H1 (cell line): ENCODE measurements around the gene ADCY3. TPM values are rescaled to one million over a fixed set of nuclear protein-coding genes. Genes with fewer than 3 reads are reported as not detected.

Source experiments
- CTCF ChIA-PET: fragments of 300-600 bp; sonication (Branson Sonifier 250); formaldehyde crosslinking; loops from one replicate; lab custom pipeline; 2021; ENCODE audit not compliant: partially characterized antibody; lab: Charles Lee
- POLR2A ChIA-PET: fragments of 300-600 bp; sonication (Branson Sonifier 250); formaldehyde crosslinking; loops from one replicate; lab custom pipeline; 2021; ENCODE audit warnings: inconsistent platforms; ENCODE audit not compliant: partially characterized antibody; lab: Charles Lee
- DNase-seq, 2 experiments: peaks; one replicate each; pipeline versions ENCODE4 v3.0.0 to v3.0.0-alpha.2; 2010 to 2022; ENCODE audit warnings: low spot score in 2 of 2, low read depth in 1 of 2, mixed read lengths in 1 of 2
- FAIRE-seq: peaks from 2 replicates; lab custom pipeline; 2011; peaks lifted over from hg19 to GRCh38; lab: Jason Lieb, UNC
- H2AFZ ChIP-seq: 2 replicates; pipeline ENCODE4 v1.8.1; 2012; ENCODE audit warnings: low read length, inconsistent platforms
- H2AK5ac ChIP-seq: 2 replicates; pipeline ENCODE4 v1.6.1; 2013; ENCODE audit warnings: low read depth, low read length
- H2BK120ac ChIP-seq: replicated peaks from 2 replicates; pipeline ENCODE3; 2013; ENCODE audit warnings: low read depth, low read length, inconsistent platforms
- H2BK12ac ChIP-seq: 2 replicates; pipeline ENCODE4 v1.6.1; 2013; ENCODE audit warnings: low read depth, low read length
- H2BK15ac ChIP-seq: 2 replicates; pipeline ENCODE4 v1.6.1; 2013; ENCODE audit warnings: low read length
- H2BK20ac ChIP-seq: 2 replicates; pipeline ENCODE4 v1.6.1; 2013; ENCODE audit warnings: low read length
- H2BK5ac ChIP-seq: 2 replicates; pipeline ENCODE4 v1.6.1; 2013; ENCODE audit warnings: low read depth, low read length
- H3K14ac ChIP-seq: 2 replicates; pipeline ENCODE4 v1.6.1; 2013; ENCODE audit warnings: inconsistent platforms; ENCODE audit not compliant: insufficient read length
- H3K18ac ChIP-seq: 2 replicates; pipeline ENCODE4 v1.6.1; 2013; ENCODE audit warnings: low read length; ENCODE audit errors: extremely low read depth
- H3K23ac ChIP-seq: 2 replicates; pipeline ENCODE4 v1.6.1; 2013; ENCODE audit warnings: inconsistent platforms; ENCODE audit not compliant: insufficient read length
- H3K23me2 ChIP-seq: 2 replicates; pipeline ENCODE4 v1.6.1; 2013; ENCODE audit warnings: low read depth, low read length
- H3K27ac ChIP-seq: 2 replicates; pipeline ENCODE4 v1.6.1; 2011; ENCODE audit warnings: low read depth, low read length, inconsistent platforms
- H3K27me3 ChIP-seq, 4 experiments: replicated peaks in 1 of 4; 1 replicate in 1 of 4; 2 replicates in 3 of 4; pipeline versions ENCODE4 v1.6.1 to v1.8.1; 2011 to 2013; ENCODE audit warnings: low read length in 3 of 4, mild to moderate bottlenecking in 3 of 4, inconsistent platforms in 2 of 4, mixed read lengths in 2 of 4, moderate library complexity in 1 of 4; ENCODE audit not compliant: control insufficient read depth in 3 of 4, insufficient read depth in 3 of 4; ENCODE audit errors: extremely low read depth in 1 of 4
- H3K36me3 ChIP-seq, 4 experiments: 2 replicates each; pipeline versions ENCODE4 v1.6.1 to v1.8.1; 2011 to 2013; ENCODE audit warnings: mild to moderate bottlenecking in 4 of 4, low read length in 3 of 4, moderate library complexity in 2 of 4, control low read depth in 1 of 4, inconsistent platforms in 1 of 4; ENCODE audit not compliant: insufficient read depth in 4 of 4, control insufficient read depth in 2 of 4
- H3K4ac ChIP-seq: replicated peaks from 2 replicates; pipeline ENCODE3; 2013; ENCODE audit warnings: low read length, low read depth, mixed read lengths, inconsistent platforms; ENCODE audit not compliant: insufficient read length
- H3K4me1 ChIP-seq, 4 experiments: replicated peaks in 1 of 4; 1 replicate in 1 of 4; 2 replicates in 3 of 4; pipeline versions ENCODE4 v1.6.1 to v1.8.1; 2011 to 2013; ENCODE audit warnings: low read length in 3 of 4, inconsistent platforms in 2 of 4, mixed read lengths in 1 of 4; ENCODE audit not compliant: insufficient read depth in 4 of 4, control insufficient read depth in 3 of 4
- H3K4me2 ChIP-seq, 2 experiments: 2 replicates each; pipeline versions ENCODE4 v1.6.1 to v1.8.1; 2011 to 2013; ENCODE audit warnings: low read depth in 2 of 2, low read length in 2 of 2, control low read depth in 1 of 2, inconsistent platforms in 1 of 2, mild to moderate bottlenecking in 1 of 2; ENCODE audit not compliant: insufficient read depth in 1 of 2
- H3K4me3 ChIP-seq, 4 experiments: fragments of 200-600, 300-600 bp in 1 of 4; sonication (generic), shearing (Covaris generic), sonication (Bioruptor Twin) in 1 of 4; 2 replicates each; pipeline versions ENCODE4 v1.5.1 to v1.8.1; 2011 to 2016; ENCODE audit warnings: low read length in 4 of 4, low read depth in 3 of 4, control low read depth in 2 of 4, inconsistent platforms in 2 of 4, mild to moderate bottlenecking in 2 of 4, mixed read lengths in 1 of 4, moderate library complexity in 1 of 4; ENCODE audit not compliant: insufficient read depth in 2 of 4; ENCODE audit errors: extremely low read depth in 1 of 4
- H3K56ac ChIP-seq: replicated peaks from 2 replicates; pipeline ENCODE3; 2013; ENCODE audit warnings: low read depth, mild to moderate bottlenecking, mixed read lengths, low read length, inconsistent platforms; ENCODE audit not compliant: insufficient read length
- H3K79me1 ChIP-seq: 2 replicates; pipeline ENCODE4 v1.6.1; 2013; ENCODE audit warnings: low read depth, low read length, control low read depth
- H3K79me2 ChIP-seq, 2 experiments: 2 replicates each; pipeline versions ENCODE4 v1.6.1 to v1.8.1; 2012 to 2013; ENCODE audit warnings: low read length in 2 of 2, mild to moderate bottlenecking in 2 of 2, inconsistent platforms in 1 of 2; ENCODE audit not compliant: insufficient read depth in 2 of 2, control insufficient read depth in 1 of 2
- H3K9ac ChIP-seq, 4 experiments: replicated peaks in 1 of 4; 1 replicate in 1 of 4; 2 replicates in 3 of 4; pipeline versions ENCODE4 v1.6.1 to v1.8.1; 2011 to 2013; ENCODE audit warnings: low read depth in 3 of 4, low read length in 3 of 4, control low read depth in 2 of 4, mild to moderate bottlenecking in 2 of 4, moderate library complexity in 2 of 4, inconsistent platforms in 1 of 4; ENCODE audit errors: extremely low read depth in 1 of 4
- H3K9me3 ChIP-seq, 2 experiments: 2 replicates each; pipeline versions ENCODE4 v1.6.1 to v1.8.1; 2012 to 2013; ENCODE audit warnings: mild to moderate bottlenecking in 2 of 2, moderate library complexity in 2 of 2, control low read depth in 1 of 2, inconsistent platforms in 1 of 2, low read depth in 1 of 2, low read length in 1 of 2, mixed read lengths in 1 of 2; ENCODE audit not compliant: insufficient read depth in 2 of 2
- H4K20me1 ChIP-seq, 2 experiments: replicated peaks in 1 of 2; 2 replicates each; pipeline versions ENCODE3 to v1.8.1; 2011 to 2013; ENCODE audit warnings: inconsistent platforms in 2 of 2, low read length in 2 of 2, mild to moderate bottlenecking in 1 of 2; ENCODE audit not compliant: insufficient read depth in 2 of 2, control insufficient read depth in 1 of 2
- H4K5ac ChIP-seq: 2 replicates; pipeline ENCODE4 v1.6.1; 2013; ENCODE audit warnings: low read length, low read depth, mixed read lengths, inconsistent platforms; ENCODE audit not compliant: insufficient read length
- H4K8ac ChIP-seq: 2 replicates; pipeline ENCODE4 v1.8.0; 2013; ENCODE audit warnings: mild to moderate bottlenecking, moderate library complexity, low read length, inconsistent platforms; ENCODE audit not compliant: insufficient read depth; ENCODE audit errors: extremely low read depth
- H4K91ac ChIP-seq: replicated peaks from 2 replicates; pipeline ENCODE3; 2013; ENCODE audit warnings: low read length, mixed read lengths, inconsistent platforms; ENCODE audit not compliant: insufficient read length
- ATF2 ChIP-seq: IDR thresholded peaks from 2 replicates; pipeline ENCODE4 v1.6.1; 2012; ENCODE audit warnings: low read length, inconsistent platforms
- JUN ChIP-seq: IDR thresholded peaks from 2 replicates; pipeline ENCODE4 v1.6.1; 2011; ENCODE audit warnings: low read depth, mild to moderate bottlenecking, improper control_type of control experiment, low read length
- WGBS, 2 experiments: shearing (Covaris generic) in 1 of 2; methylation state at CpG; one replicate each; pipeline versions ENCODE4 v1.1.6 to v1.1.7; 2013 to 2015; ENCODE audit warnings: low lambda C conversion rate in 2 of 2, mixed read lengths in 2 of 2, inconsistent platforms in 1 of 2, low coverage in 1 of 2, missing lambda C conversion rate in 1 of 2; ENCODE audit not compliant: insufficient replicate concordance in 2 of 2, insufficient coverage in 1 of 2, insufficient read length in 1 of 2; ENCODE audit errors: extremely low coverage in 1 of 2, missing lambda C conversion rate in 1 of 2; 5-methylcytosine and 5-hydroxymethylcytosine counted together
- polyA plus RNA-seq, 7 experiments: library from polyadenylated mRNA; depleted of rRNA in 3 of 7; stranded (reverse) in 5 of 7; unstranded in 2 of 7; fragments of >200 nt in 5 of 7; fragments of 200-250 nt in 2 of 7; gene quantifications; 1 replicate in 5 of 7; 2 replicates in 1 of 7; 4 replicates in 1 of 7; pipeline versions ENCODE4 v1.2.1 to v1.2.3, GENCODE V29; 2011 to 2013; ENCODE audit warnings: missing spikeins in 2 of 7, mixed read lengths in 2 of 7
- total RNA-seq: library from RNA; stranded (reverse); fragmentation: NEBNext Ultra II Directional; extraction: Animal tissue kit (Norgen Biotek cat#: 25700); gene quantifications from 2 replicates; pipeline ENCODE4 v1.2.1, GENCODE V29; 2021

Gene ADCY3
- total and polyA plus RNA-seq, 2 of the 8 experiments (the other 6 are each of a cell fraction or from before 2014, with no cell fraction given), result 45.1 to 52.9 TPM

DNA sequence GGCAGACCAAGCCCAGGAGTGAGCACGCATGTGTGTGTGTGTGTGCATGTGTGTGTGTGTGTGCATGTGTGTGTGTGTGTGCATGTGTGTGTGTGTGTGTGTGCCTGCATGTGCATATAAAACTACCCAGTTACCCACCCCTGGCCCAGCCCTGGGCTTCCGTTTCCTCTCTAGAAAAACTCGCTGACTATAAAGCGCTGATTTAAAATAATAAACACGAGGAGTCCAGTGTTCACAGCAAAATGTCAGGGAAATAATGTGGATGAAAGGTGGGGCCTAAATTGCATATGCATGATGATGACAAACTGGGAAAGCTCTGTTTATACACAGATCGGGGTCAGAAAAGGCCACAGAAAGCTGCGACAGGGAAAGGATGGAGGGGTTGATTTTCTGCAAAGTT is 7.5 kb downstream of the ADCY3 start:
- H4K91ac ChIP-seq, result no peak overlapping the region
- no peak overlapping the region for H2BK120ac ChIP-seq
- no peak overlapping the region for H2BK20ac ChIP-seq
- no peaks in the 10 kb centered on the region for H3K27me3 ChIP-seq
- H2AFZ ChIP-seq, result no peak overlapping the region
- H3K4ac ChIP-seq, result no peak overlapping the region
- no peak overlapping the region for H2BK5ac ChIP-seq
- peaks cover 2 to 15% of the 10 kb centered on the region in 2 experiments for H4K20me1 ChIP-seq
- H3K27ac ChIP-seq, result no peak overlapping the region
- H3K9me3 ChIP-seq, result peaks cover 0 to 3% of the 10 kb centered on the region in 2 experiments; a peak in 1 of 4 replicates
- H3K9ac ChIP-seq, result no peak overlapping the region
- no peak overlapping the region for H2BK15ac ChIP-seq
- H2BK12ac ChIP-seq, result no peak overlapping the region
- peaks cover 0 to 3% (median 0%) of the 10 kb centered on the region in 4 experiments; a peak in 2 of 7 replicates for H3K4me1 ChIP-seq
- no peak overlapping the region for H4K5ac ChIP-seq
- 90% methylated on average over 7 of the region's 7 CpGs; no CpG with 5 or more reads in 1 of the 2 experiments for WGBS, 2 experiments
- POLR2A ChIA-PET, result interaction anchor here (0.6 to 0.7 kb wide), 2 partner anchors 11 to 136 kb away, joined by 3 read pairs; no protein-coding TSS in a partner anchor
- no peak overlapping the region for H3K4me2 ChIP-seq
- H3K23ac ChIP-seq, result no peak overlapping the region
- no peak for TF ChIP-seq ATF2
- TF ChIP-seq JUN, result no peak
- DNase-seq (no peak), FAIRE-seq (no peak)
- H2AK5ac ChIP-seq, result no peak overlapping the region
- H3K79me2 ChIP-seq, result peaks cover 0 to 9% of the 10 kb centered on the region in 2 experiments; a peak in 2 of 4 replicates
- H3K4me3 ChIP-seq, result no peak overlapping the region
- CTCF ChIA-PET, result interaction anchor here (0.5 to 1.3 kb wide), 3 partner anchors 140 to 456 kb away, joined by 3 read pairs; no protein-coding TSS in a partner anchor
- H3K14ac ChIP-seq, result no peak overlapping the region
- no peak overlapping the region for H4K8ac ChIP-seq
- no peak overlapping the region for H3K56ac ChIP-seq
- H3K79me1 ChIP-seq, result peaks cover 13% of the 10 kb centered on the region
- no peaks in the 10 kb centered on the region for H3K23me2 ChIP-seq
- peaks cover 0 to 3% (median 1%) of the 10 kb centered on the region in 4 experiments; a peak in 2 of 8 replicates for H3K36me3 ChIP-seq
- no peak overlapping the region for H3K18ac ChIP-seq
